Prostate gland (tissue), 2 donors: ENCODE results near the gene TMEM63C. TPM values are rescaled to one million over a fixed set of nuclear protein-coding genes. Genes with fewer than 3 reads are reported as not detected.
"Not testable (repeated sequence)": the region's sequence is repeated elsewhere in the genome, so short reads cannot be mapped to it uniquely, and the experiment has no call there.

Experiments used
- DNase-seq: peaks from one replicate; pipeline ENCODE4 v3.0.0-alpha.2; 2019; ENCODE audit warnings: low spot score
- H3K27ac ChIP-seq, 2 donors: fragments of 200-600 bp; sonication (generic); 2 replicates each; pipeline ENCODE4 v1.5.1; 2017 to 2019
- H3K27me3 ChIP-seq: fragments of 200-600 bp; sonication (generic); replicated peaks from 2 replicates; pipeline ENCODE4 v1.5.1; 2019; ENCODE audit not compliant: insufficient read depth
- H3K36me3 ChIP-seq, 2 donors: fragments of 200-600 bp; sonication (generic); 1 replicate in 1 of 2; 2 replicates in 1 of 2; pipeline versions ENCODE4 v1.5.1 to v1.8.1; 2017 to 2019
- H3K4me1 ChIP-seq: fragments of 200-600 bp; sonication (generic); replicated peaks from 2 replicates; pipeline ENCODE4 v1.5.1; 2019
- H3K4me3 ChIP-seq, 2 donors: fragments of 200-600 bp; sonication (generic); 2 replicates each; pipeline ENCODE4 v1.5.1; 2017 to 2019
- H3K9me3 ChIP-seq: fragments of 200-600 bp; sonication (generic); 2 replicates; pipeline ENCODE4 v1.5.1; 2017
- CTCF ChIP-seq, 4 experiments: fragments of 200-600 bp in 2 of 4; fragments of 450-650 bp in 2 of 4; sonication (generic) in 2 of 4; IDR thresholded peaks; 1 replicate in 3 of 4; 2 replicates in 1 of 4; pipeline ENCODE4 v1.5.1; 2016 to 2019; ENCODE audit warnings: antibody characterized with exemption in 4 of 4, mild to moderate bottlenecking in 2 of 4, moderate library complexity in 2 of 4
- POLR2A ChIP-seq: fragments of 450-650 bp; IDR thresholded peaks from one replicate; pipeline ENCODE4 v1.6.1; 2016; ENCODE audit warnings: antibody characterized with exemption, mild to moderate bottlenecking
- POLR2AphosphoS5 ChIP-seq: sonication (generic); formaldehyde crosslinking; IDR thresholded peaks from one replicate; pipeline ENCODE4 v1.6.1; 2017; ENCODE audit warnings: antibody characterized with exemption
- WGBS: methylation state at CpG from one replicate; pipeline ENCODE4 v1.1.5; 2018; 5-methylcytosine and 5-hydroxymethylcytosine counted together
- intact Hi-C: fragments of 100-400 bp; cut with DNase I; formaldehyde crosslinking; loops from one replicate; pipeline ENCODE4 v1.14.2; 2022
- total RNA-seq, 2 donors: library from RNA; depleted of rRNA; stranded (reverse); fragments of >200 nt; gene quantifications; one replicate each; pipeline ENCODE4 v1.1.0, GENCODE V29; 2016

Gene TMEM63C
- total RNA-seq, 2 donors from 2014 or later = 2.0 to 7.8 TPM

GRCh38 chr14:77158175-77158881 lies 23.3 kb upstream of the TMEM63C start:
- peaks cover 2% of the 10 kb centered on the region for H3K27me3 ChIP-seq
- intact Hi-C loops = loop anchor here (5.0 kb wide), 1 partner anchor 299 kb away; the partner anchor contains the start of genes AHSA1 and VIPAS39
- H3K9me3 ChIP-seq = no peaks in the 10 kb centered on the region
- DNase-seq = no peak
- 6% methylated on average over 18 of the region's 18 CpGs for WGBS
- H3K27ac ChIP-seq = no peak overlapping the region
- H3K36me3 ChIP-seq = no peaks in the 10 kb centered on the region
- H3K4me1 ChIP-seq = no peaks in the 10 kb centered on the region
- no peak overlapping the region for H3K4me3 ChIP-seq
- TF ChIP-seq POLR2A (no peak), CTCF (IDR thresholded peaks at IDR 0.05) (no peak), POLR2AphosphoS5 (no peak)

GRCh38 chr14:77158882-77159255 lies 22.7 kb upstream of the TMEM63C start:
- H3K27ac ChIP-seq = no peak overlapping the region
- DNase-seq = no peak
- TF ChIP-seq CTCF (IDR thresholded peaks at IDR 0.05) (no peak), POLR2AphosphoS5 (no peak), POLR2A (no peak)
- no peaks in the 10 kb centered on the region for H3K9me3 ChIP-seq
- no peaks in the 10 kb centered on the region for H3K36me3 ChIP-seq
- intact Hi-C loops = loop anchor here (5.0 kb wide), 1 partner anchor 298 kb away; the partner anchor contains the start of genes AHSA1 and VIPAS39
- no peaks in the 10 kb centered on the region for H3K4me1 ChIP-seq
- no peak overlapping the region for H3K4me3 ChIP-seq
- H3K27me3 ChIP-seq = peaks cover 2% of the 10 kb centered on the region
- WGBS = 43% methylated on average over 2 of the region's 2 CpGs

- 80% methylated on average over 4 of the region's 4 CpGs for WGBS
- Histone ChIP-seq H3K27me3 (peaks cover 2% of the 10 kb centered on the region), H3K4me1 (no peaks in the 10 kb centered on the region), H3K27ac (no peak overlapping the region), H3K36me3 (no peaks in the 10 kb centered on the region), H3K4me3 (no peak overlapping the region), H3K9me3 (no peaks in the 10 kb centered on the region)
- intact Hi-C loops = no loop called here
- TF ChIP-seq POLR2A (no peak), CTCF (IDR thresholded peaks at IDR 0.05) (no peak), POLR2AphosphoS5 (no peak)
- no peak for DNase-seq
These were observed 20.6 kb upstream of the TMEM63C start for GRCh38 chr14:77161011-77161410.

- TF ChIP-seq CTCF (IDR thresholded peaks at IDR 0.05) (no peak), POLR2A (no peak), POLR2AphosphoS5 (no peak)
- Histone ChIP-seq H3K9me3 (no peaks in the 10 kb centered on the region), H3K36me3 (no peaks in the 10 kb centered on the region), H3K27me3 (no peaks in the 10 kb centered on the region), H3K4me1 (no peaks in the 10 kb centered on the region), H3K4me3 (no peak overlapping the region), H3K27ac (no peak overlapping the region)
- DNase-seq = no peak
- intact Hi-C loops = no loop called here
- WGBS = 64% methylated on average over 3 of the region's 3 CpGs
These were observed 11.6 kb upstream of the TMEM63C start for GRCh38 chr14:77170045-77170444.

GRCh38 chr14:77172916-77173315 lies 8.7 kb upstream of the TMEM63C start:
- no peak overlapping the region for H3K4me3 ChIP-seq
- intact Hi-C loops = no loop called here
- H3K4me1 ChIP-seq = no peaks in the 10 kb centered on the region
- no peak for TF ChIP-seq POLR2AphosphoS5
- TF ChIP-seq POLR2A = no peak
- no peak for TF ChIP-seq CTCF (IDR thresholded peaks at IDR 0.05)
- DNase-seq = no peak
- WGBS = 64% methylated on average over 5 of the region's 5 CpGs
- H3K27ac ChIP-seq = no peak overlapping the region
- H3K27me3 ChIP-seq = no peaks in the 10 kb centered on the region
- no peaks in the 10 kb centered on the region for H3K9me3 ChIP-seq
- no peaks in the 10 kb centered on the region for H3K36me3 ChIP-seq

- H3K27ac ChIP-seq, intact Hi-C loops, H3K36me3 ChIP-seq, H3K4me1 ChIP-seq, H3K27me3 ChIP-seq, H3K9me3 ChIP-seq, DNase-seq, H3K4me3 ChIP-seq: not testable (repeated sequence)
- WGBS = 86% methylated on average over 9 of the region's 9 CpGs
These were observed 7.5 kb upstream of the TMEM63C start for GRCh38 chr14:77173911-77174617.
